Stomach (tissue), 4 donors: ENCODE data around the gene BROX.

ENCODE experiments used
- EP300 ChIP-seq: sonication (generic); formaldehyde crosslinking; IDR thresholded peaks from one replicate; pipeline ENCODE4 v1.6.1; 2017; ENCODE audit warnings: antibody characterized with exemption
- POLR2A ChIP-seq, 4 donors: fragments of 450-650 bp; IDR thresholded peaks; one replicate each; pipeline ENCODE4 v1.6.1; 2016; ENCODE audit warnings: antibody characterized with exemption in 4 of 4, control low read depth in 2 of 4, mild to moderate bottlenecking in 1 of 4, moderate library complexity in 1 of 4
- POLR2AphosphoS5 ChIP-seq, 3 donors: sonication (generic); formaldehyde crosslinking; IDR thresholded peaks; one replicate each; pipeline ENCODE4 v1.6.1; 2016; ENCODE audit warnings: antibody characterized with exemption in 3 of 3
- TF ChIP-seq, protein P1 (sequence below), 7 experiments: fragments of 450-650 bp in 4 of 7; fragments of 200-600 bp in 3 of 7; sonication (generic) in 3 of 7; IDR thresholded peaks; one replicate each; pipeline ENCODE4 v1.5.1; 2016 to 2019; ENCODE audit warnings: antibody characterized with exemption in 7 of 7, control low read depth in 2 of 7, mild to moderate bottlenecking in 1 of 7

GRCh38 chr1:222704260-222704659 lies 8.1 kb upstream of the BROX start:
- TF ChIP-seq, protein P1, sequence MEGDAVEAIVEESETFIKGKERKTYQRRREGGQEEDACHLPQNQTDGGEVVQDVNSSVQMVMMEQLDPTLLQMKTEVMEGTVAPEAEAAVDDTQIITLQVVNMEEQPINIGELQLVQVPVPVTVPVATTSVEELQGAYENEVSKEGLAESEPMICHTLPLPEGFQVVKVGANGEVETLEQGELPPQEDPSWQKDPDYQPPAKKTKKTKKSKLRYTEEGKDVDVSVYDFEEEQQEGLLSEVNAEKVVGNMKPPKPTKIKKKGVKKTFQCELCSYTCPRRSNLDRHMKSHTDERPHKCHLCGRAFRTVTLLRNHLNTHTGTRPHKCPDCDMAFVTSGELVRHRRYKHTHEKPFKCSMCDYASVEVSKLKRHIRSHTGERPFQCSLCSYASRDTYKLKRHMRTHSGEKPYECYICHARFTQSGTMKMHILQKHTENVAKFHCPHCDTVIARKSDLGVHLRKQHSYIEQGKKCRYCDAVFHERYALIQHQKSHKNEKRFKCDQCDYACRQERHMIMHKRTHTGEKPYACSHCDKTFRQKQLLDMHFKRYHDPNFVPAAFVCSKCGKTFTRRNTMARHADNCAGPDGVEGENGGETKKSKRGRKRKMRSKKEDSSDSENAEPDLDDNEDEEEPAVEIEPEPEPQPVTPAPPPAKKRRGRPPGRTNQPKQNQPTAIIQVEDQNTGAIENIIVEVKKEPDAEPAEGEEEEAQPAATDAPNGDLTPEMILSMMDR (IDR thresholded peaks at IDR 0.05) = no peak
- TF ChIP-seq POLR2A (IDR thresholded peaks at IDR 0.05) = no peak
- TF ChIP-seq POLR2AphosphoS5 (IDR thresholded peaks at IDR 0.05) = no peak
- TF ChIP-seq EP300 = no peak
